Breast epithelium (tissue), 3 donors: Measurements from ENCODE around the gene WAS.

Experiments
- CTCF ChIP-seq, 3 donors: fragments of 450-650 bp; IDR thresholded peaks; one replicate each; pipeline ENCODE4 v1.5.1; 2016 to 2017; ENCODE audit warnings: antibody characterized with exemption in 3 of 3, mild to moderate bottlenecking in 3 of 3, moderate library complexity in 3 of 3
- POLR2A ChIP-seq: fragments of 450-650 bp; IDR thresholded peaks from one replicate; pipeline ENCODE4 v1.6.1; 2016; ENCODE audit warnings: antibody characterized with exemption, mild to moderate bottlenecking, moderate library complexity

- no peak for TF ChIP-seq CTCF (IDR thresholded peaks at IDR 0.05)
- no peak for TF ChIP-seq POLR2A
Observed at GRCh38 chrX:48649102-48649501, 34.5 kb upstream of the WAS start.
